Measurements from ENCODE around the gene ITPRIP.

- TF ChIP-seq CTCF (IDR thresholded peaks at IDR 0.05; ENCODE audit: borderline replicate concordance, extremely low read depth, low read length, poor library complexity, severe bottlenecking): no peak
- no peak for TF ChIP-seq EZH2 (IDR thresholded peaks at IDR 0.05; ENCODE audit: borderline replicate concordance, low read depth, low read length, severe bottlenecking)
Measured at GRCh38 chr10:104327745-104328645, 10.3 kb downstream of the ITPRIP start.

All from DND-41 (cell line).